Suppressor macrophage treated with lipopolysaccharide for 4 hours (primary cell): Measurements from ENCODE around the gene SERPINB2.
"Not testable (repeated sequence)": the region's sequence is repeated elsewhere in the genome, so short reads cannot be mapped to it uniquely, and the experiment has no call there.

Experiments used
- DNase-seq: peaks from one replicate; pipeline ENCODE4 v3.0.0-alpha.2; 2020

Gene SERPINB2

GRCh38 chr18:63940543-63941050, 53.1 kb downstream of the SERPINB2 start:
- not testable (repeated sequence) for DNase-seq

DNA sequence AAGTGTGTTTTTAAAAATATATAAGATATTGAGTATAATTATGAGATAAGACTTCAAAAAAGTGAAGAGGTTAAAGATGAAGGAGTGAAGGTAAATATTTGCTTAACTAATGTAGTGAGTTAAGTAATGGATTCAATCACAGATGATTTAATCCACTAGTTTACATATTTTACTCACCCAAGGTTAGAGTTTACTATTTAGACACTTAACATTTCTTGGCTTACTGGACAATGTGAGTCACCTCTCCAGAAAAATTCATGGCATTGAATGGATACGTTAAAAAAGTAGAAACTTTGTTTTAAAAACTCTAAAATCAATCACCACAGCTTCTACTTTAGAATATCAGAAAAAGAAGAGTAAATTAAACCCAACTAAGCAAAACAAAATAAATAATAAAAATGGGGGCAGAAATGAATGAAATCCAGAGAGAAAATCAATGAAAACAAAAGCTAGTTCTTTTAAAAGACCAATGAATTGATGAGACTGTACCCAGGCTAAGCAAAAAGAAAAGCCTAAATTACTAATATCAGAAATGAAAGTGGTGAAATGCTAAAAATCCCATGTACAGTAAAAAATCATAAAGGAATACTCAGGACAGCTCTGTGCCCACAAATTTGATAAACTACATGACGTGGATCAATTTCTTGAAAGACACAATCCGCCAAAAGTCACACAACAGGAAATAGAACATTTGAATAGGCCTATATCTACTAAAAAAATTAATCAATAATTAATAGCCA, 59.7 kb downstream of the SERPINB2 start:
- DNase-seq = no peak

DNA sequence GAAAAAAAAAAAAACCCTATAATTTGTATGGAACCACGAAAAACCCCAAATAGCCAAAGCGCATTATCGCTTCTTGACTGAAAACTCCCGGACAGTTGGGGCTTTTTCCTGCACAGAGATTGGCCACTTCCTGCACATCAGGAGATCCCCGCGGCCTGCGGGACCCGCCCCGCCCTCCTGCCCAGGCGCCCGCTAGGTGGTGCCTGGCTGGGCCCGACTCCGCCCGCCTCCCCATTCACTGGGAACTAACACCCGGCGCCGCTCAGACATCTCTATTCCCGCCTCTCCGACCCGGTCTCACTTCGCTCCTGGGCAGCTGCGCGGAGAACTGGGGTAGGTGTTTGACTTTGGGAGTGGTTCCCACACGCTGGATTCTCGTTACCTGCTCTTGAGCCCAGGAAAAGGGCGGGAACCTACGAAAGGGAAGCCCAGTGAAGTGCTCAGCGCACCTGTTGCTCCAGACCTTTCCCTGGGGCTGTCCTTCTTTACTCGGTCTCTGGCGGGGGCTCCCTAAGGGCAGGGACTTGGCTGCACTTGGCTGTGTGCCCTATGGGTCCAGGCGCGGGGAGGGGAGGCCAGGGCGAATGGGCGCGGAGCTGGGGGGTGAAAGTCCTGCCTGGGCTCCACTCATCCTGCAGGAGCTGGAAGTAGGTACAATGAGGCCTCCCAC, 61.7 kb downstream of the SERPINB2 start, which contains the start of gene HMSD:
TSS of gene HMSD (plus strand) at position 234 of the 670 bp plus-strand sequence. CDS start 4,155 bp downstream, outside the sequence.
- peak; percentile 72 for DNase-seq

DNA sequence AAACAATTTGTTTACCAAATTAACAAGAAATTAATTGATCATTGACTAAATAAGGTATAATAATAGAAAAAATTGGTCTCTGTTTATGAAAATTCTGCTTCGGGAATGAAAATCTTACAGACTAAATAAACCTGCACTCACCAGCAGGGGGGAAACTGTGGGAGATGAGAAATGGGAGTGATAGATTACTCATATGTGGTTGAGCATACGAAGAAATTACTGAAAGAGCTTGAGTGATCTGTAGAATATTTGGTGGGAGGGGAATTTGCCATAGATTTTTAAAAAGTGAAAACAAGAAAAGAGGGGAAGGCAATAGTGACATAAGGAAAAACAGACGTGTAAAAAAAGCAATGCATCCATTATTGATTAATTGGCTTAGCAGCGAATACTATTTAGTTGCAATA, 63.8 kb downstream of the SERPINB2 start:
- DNase-seq = no peak
